Testis (tissue), 2 donors: ENCODE data around the gene TUBE1.

Experiments used
- CTCF ChIP-seq, 3 experiments: fragments of 450-650 bp in 2 of 3; fragments of 200-600 bp in 1 of 3; sonication (generic) in 1 of 3; IDR thresholded peaks; one replicate each; pipeline ENCODE4 v1.5.1; 2016 to 2019; ENCODE audit warnings: antibody characterized with exemption in 3 of 3, mild to moderate bottlenecking in 2 of 3, moderate library complexity in 1 of 3
- POLR2A ChIP-seq: fragments of 450-650 bp; IDR thresholded peaks from one replicate; pipeline ENCODE4 v1.6.1; 2017; ENCODE audit warnings: antibody characterized with exemption, mild to moderate bottlenecking, moderate library complexity

GRCh38 chr6:112118034-112118433 is 30.8 kb upstream of the TUBE1 start:
- no peak for TF ChIP-seq CTCF (IDR thresholded peaks at IDR 0.05)
- TF ChIP-seq POLR2A: no peak
